Stimulated activated CD8-positive, alpha-beta memory T cell treated with anti-CD3 and anti-CD28 coated beads, Interleukin-15, amount 100 ng/mL, for 24 hours (primary cell): ENCODE results near the gene RNASET2.

Experiments
- DNase-seq: peaks from one replicate; pipeline ENCODE4 v3.0.0-alpha.2; 2020; ENCODE audit warnings: low read depth

The RNASET2 gene

GRCh38 chr6:166956444-166957086 lies at the start of gene RNASET2:
Gene RNASET2, minus strand, starts transcription at chr6:166956550. Its CDS starts 368 bp downstream, at chr6:166956182.
- peak; percentile 99 for DNase-seq

GRCh38 chr6:167005350-167006159 lies 49.2 kb upstream of the RNASET2 start:
- no peak for DNase-seq

- no peak for DNase-seq
Measured at GRCh38 chr6:167000759-167001158, 44.4 kb upstream of the RNASET2 start.

- DNase-seq: no peak
Measured at GRCh38 chr6:166999884-167000253, 43.5 kb upstream of the RNASET2 start.

GRCh38 chr6:166999145-166999883 lies 43.0 kb upstream of the RNASET2 start, which contains the start of gene CEP43:
Gene CEP43, plus strand, starts transcription at chr6:166999397. Its CDS starts 16 bp downstream, at chr6:166999413.
- DNase-seq: peak; percentile 84

GRCh38 chr6:166998256-166999144 lies 42.1 kb upstream of the RNASET2 start:
- no peak for DNase-seq

- no peak for DNase-seq
Measured at GRCh38 chr6:166997768-166998255, 41.5 kb upstream of the RNASET2 start.

GRCh38 chr6:166997348-166997747 lies 41.0 kb upstream of the RNASET2 start:
- no peak for DNase-seq

GRCh38 chr6:166996406-166996805 lies 40.1 kb upstream of the RNASET2 start:
- no peak for DNase-seq

- no peak for DNase-seq
Measured at GRCh38 chr6:166989427-166990032, 33.2 kb upstream of the RNASET2 start.

GRCh38 chr6:166988674-166989201 lies 32.4 kb upstream of the RNASET2 start:
- DNase-seq: no peak

- DNase-seq: no peak
Measured at GRCh38 chr6:166987930-166988329, 31.6 kb upstream of the RNASET2 start.

- DNase-seq: no peak
Measured at GRCh38 chr6:166987448-166987847, 31.1 kb upstream of the RNASET2 start.

GRCh38 chr6:166980738-166981137 lies 24.4 kb upstream of the RNASET2 start:
- DNase-seq: no peak

GRCh38 chr6:166977621-166978525 lies 21.5 kb upstream of the RNASET2 start:
- DNase-seq: no peak

- DNase-seq: no peak
Measured at GRCh38 chr6:166976636-166977035, 20.3 kb upstream of the RNASET2 start.

- DNase-seq: no peak
Measured at GRCh38 chr6:166972101-166972500, 15.8 kb upstream of the RNASET2 start.

- no peak for DNase-seq
Measured at GRCh38 chr6:166971271-166971670, 14.9 kb upstream of the RNASET2 start.

- DNase-seq: no peak
Measured at GRCh38 chr6:166970776-166971175, 14.4 kb upstream of the RNASET2 start.

- no peak for DNase-seq
Measured at GRCh38 chr6:166970091-166970490, 13.7 kb upstream of the RNASET2 start.
